ENCODE results near the gene EIF5B.

DNA sequence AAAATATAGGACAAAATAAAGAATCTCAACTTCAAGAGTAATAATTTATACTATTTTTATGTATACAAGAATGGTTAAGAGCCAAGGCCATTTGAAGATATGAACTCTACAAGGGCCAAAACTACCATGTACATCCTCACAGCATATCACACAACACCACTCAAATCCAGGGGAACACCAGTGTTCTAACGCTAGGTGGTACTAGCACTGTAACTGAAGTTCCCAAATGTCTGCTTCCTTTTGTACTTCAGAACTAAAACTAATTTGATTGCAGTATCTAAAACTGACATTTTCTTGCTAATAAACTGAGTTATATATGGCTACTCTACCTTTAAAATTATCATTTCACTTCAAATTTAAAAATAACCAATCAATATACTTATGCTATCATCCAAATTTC lies 105.6 kb downstream of the EIF5B start:
- TF ChIP-seq TAF1 (IDR thresholded peaks at IDR 0.05; ENCODE audit: borderline replicate concordance, insufficient read depth, low read length), result no peak
- TF ChIP-seq, protein P1, sequence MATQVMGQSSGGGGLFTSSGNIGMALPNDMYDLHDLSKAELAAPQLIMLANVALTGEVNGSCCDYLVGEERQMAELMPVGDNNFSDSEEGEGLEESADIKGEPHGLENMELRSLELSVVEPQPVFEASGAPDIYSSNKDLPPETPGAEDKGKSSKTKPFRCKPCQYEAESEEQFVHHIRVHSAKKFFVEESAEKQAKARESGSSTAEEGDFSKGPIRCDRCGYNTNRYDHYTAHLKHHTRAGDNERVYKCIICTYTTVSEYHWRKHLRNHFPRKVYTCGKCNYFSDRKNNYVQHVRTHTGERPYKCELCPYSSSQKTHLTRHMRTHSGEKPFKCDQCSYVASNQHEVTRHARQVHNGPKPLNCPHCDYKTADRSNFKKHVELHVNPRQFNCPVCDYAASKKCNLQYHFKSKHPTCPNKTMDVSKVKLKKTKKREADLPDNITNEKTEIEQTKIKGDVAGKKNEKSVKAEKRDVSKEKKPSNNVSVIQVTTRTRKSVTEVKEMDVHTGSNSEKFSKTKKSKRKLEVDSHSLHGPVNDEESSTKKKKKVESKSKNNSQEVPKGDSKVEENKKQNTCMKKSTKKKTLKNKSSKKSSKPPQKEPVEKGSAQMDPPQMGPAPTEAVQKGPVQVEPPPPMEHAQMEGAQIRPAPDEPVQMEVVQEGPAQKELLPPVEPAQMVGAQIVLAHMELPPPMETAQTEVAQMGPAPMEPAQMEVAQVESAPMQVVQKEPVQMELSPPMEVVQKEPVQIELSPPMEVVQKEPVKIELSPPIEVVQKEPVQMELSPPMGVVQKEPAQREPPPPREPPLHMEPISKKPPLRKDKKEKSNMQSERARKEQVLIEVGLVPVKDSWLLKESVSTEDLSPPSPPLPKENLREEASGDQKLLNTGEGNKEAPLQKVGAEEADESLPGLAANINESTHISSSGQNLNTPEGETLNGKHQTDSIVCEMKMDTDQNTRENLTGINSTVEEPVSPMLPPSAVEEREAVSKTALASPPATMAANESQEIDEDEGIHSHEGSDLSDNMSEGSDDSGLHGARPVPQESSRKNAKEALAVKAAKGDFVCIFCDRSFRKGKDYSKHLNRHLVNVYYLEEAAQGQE (IDR thresholded peaks at IDR 0.05; ENCODE audit: insufficient read depth in 1 of 2, low read depth in 2 of 2, low read length in 2 of 2), result no peak

Measured in PFSK-1 (cell line).